ENCODE measurements around the gene PDZK1.
"Not testable (repeated sequence)": the region's sequence is repeated elsewhere in the genome, so short reads cannot be mapped to it uniquely, and the experiment has no call there.

PDZK1 gene

GRCh38 chr1:145710291-145711027 is 3.3 kb upstream of the PDZK1 start:
- DNase-seq: no peak

GRCh38 chr1:145708063-145708462 is 895 bp upstream of the PDZK1 start:
- peak in 1 of 4 experiments; percentile 13 for DNase-seq

- DNase-seq: no peak
These were observed 993 bp downstream of the PDZK1 start for GRCh38 chr1:145706086-145706664.

GRCh38 chr1:145705622-145706021 is 1.5 kb downstream of the PDZK1 start:
- DNase-seq: no peak

GRCh38 chr1:145702826-145703225 is 4.3 kb downstream of the PDZK1 start:
- DNase-seq: no peak

GRCh38 chr1:145702052-145702451 is 5.1 kb downstream of the PDZK1 start:
- DNase-seq: no peak

- DNase-seq: no peak
These were observed 5.8 kb downstream of the PDZK1 start for GRCh38 chr1:145701306-145701862.

GRCh38 chr1:145696630-145696960 is 10.6 kb downstream of the PDZK1 start:
- no peak for DNase-seq

GRCh38 chr1:145695821-145696629 is 11.1 kb downstream of the PDZK1 start:
- peak; percentile 19 to 72 (median 50) for DNase-seq

GRCh38 chr1:145692785-145693443 is 14.3 kb downstream of the PDZK1 start:
- DNase-seq: no peak

- peak in 1 of 4 experiments; percentile 19 for DNase-seq
These were observed 16.3 kb downstream of the PDZK1 start for GRCh38 chr1:145690587-145691558.

GRCh38 chr1:145689922-145690321 is 17.2 kb downstream of the PDZK1 start:
- no peak for DNase-seq

- DNase-seq: no peak
These were observed 18.2 kb downstream of the PDZK1 start for GRCh38 chr1:145688924-145689323.

- DNase-seq: no peak
These were observed 18.8 kb downstream of the PDZK1 start for GRCh38 chr1:145688328-145688727.

- not testable (repeated sequence) for DNase-seq
These were observed 21.1 kb downstream of the PDZK1 start for GRCh38 chr1:145686078-145686477.

- not testable (repeated sequence) for DNase-seq
These were observed 22.3 kb downstream of the PDZK1 start for GRCh38 chr1:145684858-145685257.

GRCh38 chr1:145673217-145673616 is 34.0 kb downstream of the PDZK1 start:
- DNase-seq: not testable (repeated sequence)

- not testable (repeated sequence) for DNase-seq
These were observed 36.0 kb downstream of the PDZK1 start for GRCh38 chr1:145670995-145671745.

- not testable (repeated sequence) for DNase-seq
These were observed 42.2 kb downstream of the PDZK1 start for GRCh38 chr1:145665015-145665414.

GRCh38 chr1:145662502-145662901 is 44.7 kb downstream of the PDZK1 start:
- DNase-seq: not testable (repeated sequence)
